B cell (primary cell): Measurements from ENCODE around the gene SENP5. TPM values are rescaled to one million over a fixed set of nuclear protein-coding genes. Genes with fewer than 3 reads are reported as not detected.

Source experiments
- ATAC-seq: fragments of 200-7000 bp; cut with Tn5 transposase; one replicate; pipeline ENCODE4 v1.10.0; 2021; ENCODE audit warnings: low read depth, mild to moderate bottlenecking, moderate number of reproducible peaks, moderate library complexity
- CTCF ChIA-PET: fragments of 350-600 bp; sonication (Branson Sonifier 250); formaldehyde crosslinking; loops from one replicate; lab custom pipeline; 2021; ENCODE audit warnings: antibody characterized with exemption, inconsistent platforms; lab: Charles Lee
- POLR2A ChIA-PET: fragments of 350-600 bp; sonication (Branson Sonifier 250); formaldehyde crosslinking; loops from one replicate; lab custom pipeline; 2021; ENCODE audit warnings: antibody characterized with exemption; lab: Charles Lee
- DNase-seq: peaks from one replicate; pipeline ENCODE4 v3.0.0; 2013
- H2AFZ ChIP-seq: 2 replicates; pipeline ENCODE4 v1.6.1; 2012; ENCODE audit warnings: mild to moderate bottlenecking, low read depth, low read length; ENCODE audit not compliant: insufficient read depth, poor library complexity, severe bottlenecking
- H3K27ac ChIP-seq, 2 donors: 1 replicate in 1 of 2; 2 replicates in 1 of 2; pipeline ENCODE4 v1.5.1; 2012 to 2013; ENCODE audit warnings: low read length in 2 of 2, mild to moderate bottlenecking in 2 of 2, moderate library complexity in 1 of 2
- H3K27me3 ChIP-seq, 4 experiments: fragments of 200-600 bp in 1 of 4; sonication (generic) in 1 of 4; replicated peaks in 1 of 4; 1 replicate in 2 of 4; 2 replicates in 2 of 4; pipeline versions ENCODE4 v1.6.1 to v1.7.0; 2013 to 2016; ENCODE audit warnings: low read length in 3 of 4, mild to moderate bottlenecking in 2 of 4, mixed read lengths in 1 of 4, moderate library complexity in 1 of 4; ENCODE audit not compliant: insufficient read depth in 4 of 4, control insufficient read depth in 3 of 4; ENCODE audit errors: control extremely low read depth in 1 of 4
- H3K36me3 ChIP-seq, 2 experiments: replicated peaks in 1 of 2; 1 replicate in 1 of 2; 2 replicates in 1 of 2; pipeline versions ENCODE4 v1.6.1 to v1.7.1; 2013; ENCODE audit warnings: low read length in 1 of 2; ENCODE audit not compliant: insufficient read depth in 2 of 2, control insufficient read depth in 1 of 2; ENCODE audit errors: control extremely low read depth in 1 of 2, extremely low read depth in 1 of 2
- H3K4me1 ChIP-seq, 2 donors: fragments of 200-600 bp in 1 of 2; sonication (generic) in 1 of 2; 1 replicate in 1 of 2; 2 replicates in 1 of 2; pipeline versions ENCODE4 v1.5.1 to v1.6.1; 2013 to 2017; ENCODE audit warnings: low read length in 2 of 2; ENCODE audit not compliant: control insufficient read depth in 2 of 2, insufficient read depth in 2 of 2
- H3K4me2 ChIP-seq: replicated peaks from 2 replicates; pipeline ENCODE3; 2012; ENCODE audit warnings: mild to moderate bottlenecking, low read depth, low read length; ENCODE audit not compliant: poor library complexity, severe bottlenecking
- H3K4me3 ChIP-seq, 5 experiments: fragments of 200-600 bp in 1 of 5; sonication (generic) in 1 of 5; 1 replicate in 3 of 5; 2 replicates in 2 of 5; pipeline versions ENCODE4 v1.5.1 to v1.7.0; 2011 to 2016; ENCODE audit warnings: low read length in 4 of 5, mild to moderate bottlenecking in 4 of 5, low read depth in 2 of 5, control low read depth in 1 of 5, moderate library complexity in 1 of 5; ENCODE audit not compliant: insufficient read depth in 1 of 5; ENCODE audit errors: control extremely low read depth in 1 of 5, extremely low read depth in 1 of 5
- H3K79me2 ChIP-seq: fragments of 200-600 bp; sonication (generic); one replicate; pipeline ENCODE4 v1.6.0; 2016; ENCODE audit warnings: low read length; ENCODE audit not compliant: control insufficient read depth, insufficient read depth
- H3K9ac ChIP-seq: fragments of 200-600 bp; sonication (generic); 2 replicates; pipeline ENCODE4 v1.6.1; 2017; ENCODE audit warnings: mild to moderate bottlenecking, low read length, moderate library complexity
- H3K9me3 ChIP-seq, 3 donors: one replicate each; pipeline versions ENCODE4 v1.6.1 to v1.7.1; 2013; ENCODE audit warnings: low read length in 2 of 3; ENCODE audit not compliant: control insufficient read depth in 2 of 3, insufficient read depth in 1 of 3; ENCODE audit errors: control extremely low read depth in 1 of 3
- H4K20me1 ChIP-seq: 2 replicates; pipeline ENCODE4 v1.6.0; 2012; ENCODE audit warnings: mild to moderate bottlenecking, low read length; ENCODE audit not compliant: insufficient read depth, control insufficient read depth, poor library complexity, severe bottlenecking
- H3K27ac Mint-ChIP-seq: one replicate; pipeline ENCODE4 v1.8.0; 2021; ENCODE audit warnings: mixed read lengths
- H3K27me3 Mint-ChIP-seq: one replicate; pipeline ENCODE4 v1.8.0; 2021; ENCODE audit warnings: mixed read lengths
- H3K4me1 Mint-ChIP-seq: one replicate; pipeline ENCODE4 v1.8.0; 2021; ENCODE audit warnings: mixed read lengths
- H3K4me3 Mint-ChIP-seq: one replicate; pipeline ENCODE4 v1.8.0; 2021; ENCODE audit warnings: mixed read lengths
- H3K9me3 Mint-ChIP-seq: one replicate; pipeline ENCODE4 v1.8.0; 2022; ENCODE audit warnings: mixed read lengths; ENCODE audit not compliant: insufficient read depth
- CTCF ChIP-seq: fragments of 200-600 bp; IDR thresholded peaks from one replicate; pipeline ENCODE4 v1.8.0; 2022; ENCODE audit warnings: antibody characterized with exemption, mild to moderate bottlenecking
- EZH2 ChIP-seq: IDR thresholded peaks from 2 replicates; pipeline ENCODE4 v1.6.1; 2012; ENCODE audit warnings: borderline replicate concordance, low read depth, mild to moderate bottlenecking, moderate library complexity, low read length; ENCODE audit not compliant: insufficient read depth, poor library complexity, severe bottlenecking
- WGBS: methylation state at CpG from one replicate; pipeline ENCODE4 v1.1.5; 2013; ENCODE audit warnings: missing lambda C conversion rate; ENCODE audit not compliant: insufficient coverage; 5-methylcytosine and 5-hydroxymethylcytosine counted together
- intact Hi-C: fragments of 100-400 bp; cut with micrococcal nuclease; formaldehyde crosslinking; loops from one replicate; pipeline ENCODE4 v1.10.0; 2022
- polyA plus RNA-seq: library from polyadenylated mRNA; depleted of rRNA; stranded (reverse); fragments of >200 nt; gene quantifications from 2 replicates; pipeline ENCODE4 v1.2.3, GENCODE V29; 2012
- total RNA-seq, 2 donors: library from RNA; stranded (reverse); fragments of 120-200 nt in 1 of 2; gene quantifications; 1 replicate in 1 of 2; 2 replicates in 1 of 2; pipeline versions ENCODE4 v1.2.3 to v1.2.4, GENCODE V29; 2013 to 2022

Gene SENP5
- total and polyA plus RNA-seq, 2 donors (not counting 1 experiment from before 2014, with no cell fraction given), result 9.2 to 51.5 TPM

GRCh38 chr3:196981657-196982056 is 113.9 kb downstream of the SENP5 start:
- POLR2A ChIA-PET, result no interaction called here
- ATAC-seq (no peak), DNase-seq (no peak)
- Histone ChIP-seq H3K4me3 (no peak overlapping the region), H3K4me1 (peaks cover 0 to 6% of the 10 kb centered on the region in 2 donors), H3K9me3 (peaks cover 1 to 6% (median 5%) of the 10 kb centered on the region in 3 donors), H3K36me3 (no peaks in the 10 kb centered on the region), H2AFZ (no peak overlapping the region), H3K27me3 (peaks cover 0 to 4% (median 0%) of the 10 kb centered on the region in 4 experiments), H4K20me1 (no peaks in the 10 kb centered on the region), H3K79me2 (no peaks in the 10 kb centered on the region), H3K9ac (no peak overlapping the region), H3K4me2 (no peak overlapping the region), H3K27ac (no peak overlapping the region)
- TF ChIP-seq EZH2 (no peak), CTCF (no peak)
- no peak overlapping the region for H3K4me3 Mint-ChIP-seq
- no peak overlapping the region for H3K27ac Mint-ChIP-seq
- CTCF ChIA-PET, result no interaction called here
- peaks cover 6% of the 10 kb centered on the region for H3K9me3 Mint-ChIP-seq
- H3K4me1 Mint-ChIP-seq, result no peaks in the 10 kb centered on the region
- intact Hi-C loops, result no loop called here
- 84% methylated on average over 13 of the region's 13 CpGs for WGBS
- peaks cover 34% of the 10 kb centered on the region for H3K27me3 Mint-ChIP-seq

GRCh38 chr3:196983186-196983585 is 115.5 kb downstream of the SENP5 start:
- no peak for DNase-seq
- no peaks in the 10 kb centered on the region for H3K36me3 ChIP-seq
- no peak overlapping the region for H3K4me3 ChIP-seq
- peaks cover 0 to 7% (median under 1%) of the 10 kb centered on the region in 4 experiments for H3K27me3 ChIP-seq
- no peak overlapping the region for H3K9ac ChIP-seq
- ATAC-seq, result no peak
- intact Hi-C loops, result no loop called here
- no CpG with 5 or more reads among the region's 1 CpG for WGBS
- peaks cover 1 to 6% (median 5%) of the 10 kb centered on the region in 3 donors for H3K9me3 ChIP-seq
- no peak overlapping the region for H2AFZ ChIP-seq
- Mint-ChIP-seq H3K4me1 (no peaks in the 10 kb centered on the region), H3K4me3 (no peak overlapping the region), H3K27ac (no peak overlapping the region), H3K9me3 (peaks cover 6% of the 10 kb centered on the region), H3K27me3 (peaks cover 37% of the 10 kb centered on the region)
- no peak overlapping the region for H3K4me2 ChIP-seq
- H4K20me1 ChIP-seq, result no peaks in the 10 kb centered on the region
- ChIA-PET POLR2A (no interaction called here), CTCF (no interaction called here)
- no peak overlapping the region for H3K27ac ChIP-seq
- no peaks in the 10 kb centered on the region for H3K79me2 ChIP-seq
- TF ChIP-seq EZH2 (no peak), CTCF (no peak)
- peaks cover 0 to 6% of the 10 kb centered on the region in 2 donors for H3K4me1 ChIP-seq

Other genes starting within 250 kb of the SENP5 start
- 85.9 and 87.9 TPM in 2 replicates for gene NRROS, start 228.2 kb upstream of the SENP5 start, total RNA-seq
- 40.1 and 50.3 TPM in 2 replicates for gene NRROS, start 228.2 kb upstream of the SENP5 start, polyA plus RNA-seq
- gene CEP19, start 155.7 kb upstream of the SENP5 start, total RNA-seq, result 4.6 and 5.0 TPM in 2 replicates
- 0.45 and 1.8 TPM in 2 replicates for gene CEP19, start 155.7 kb upstream of the SENP5 start, polyA plus RNA-seq
- gene PIGX, start 155.5 kb upstream of the SENP5 start, total RNA-seq, result 18.9 and 21.5 TPM in 2 replicates
- gene PIGX, start 155.5 kb upstream of the SENP5 start, polyA plus RNA-seq, result 4.9 and 9.6 TPM in 2 replicates
- 81.7 and 97.7 TPM in 2 replicates for gene PAK2, start 128.1 kb upstream of the SENP5 start, total RNA-seq
- gene PAK2, start 128.1 kb upstream of the SENP5 start, polyA plus RNA-seq, result 16.4 and 18.1 TPM in 2 replicates
- 93.4 and 95.0 TPM in 2 replicates for gene NCBP2, start 74.6 kb downstream of the SENP5 start, total RNA-seq
- 25.5 and 46.4 TPM in 2 replicates for gene NCBP2, start 74.6 kb downstream of the SENP5 start, polyA plus RNA-seq
- gene PIGZ, start 100.9 kb downstream of the SENP5 start, total RNA-seq, result 3.9 TPM in 2 replicates
- 2.0 and 2.2 TPM in 2 replicates for gene PIGZ, start 100.9 kb downstream of the SENP5 start, polyA plus RNA-seq
- gene MELTF, start 161.9 kb downstream of the SENP5 start, total RNA-seq, result 2.9 and 3.2 TPM in 2 replicates
- 0.07 and 0.13 TPM in 2 replicates for gene MELTF, start 161.9 kb downstream of the SENP5 start, polyA plus RNA-seq